NCI-H2107 treated with DMSO at 0.1 percent for 48 hours (cell line): ENCODE data around the gene ZNF518A.

Experiments
- DNase-seq: peaks from one replicate; lab custom pipeline; 2025; ENCODE audit not compliant: unreplicated experiment; lab: John Stamatoyannopoulos, UW

ZNF518A gene, protein sequence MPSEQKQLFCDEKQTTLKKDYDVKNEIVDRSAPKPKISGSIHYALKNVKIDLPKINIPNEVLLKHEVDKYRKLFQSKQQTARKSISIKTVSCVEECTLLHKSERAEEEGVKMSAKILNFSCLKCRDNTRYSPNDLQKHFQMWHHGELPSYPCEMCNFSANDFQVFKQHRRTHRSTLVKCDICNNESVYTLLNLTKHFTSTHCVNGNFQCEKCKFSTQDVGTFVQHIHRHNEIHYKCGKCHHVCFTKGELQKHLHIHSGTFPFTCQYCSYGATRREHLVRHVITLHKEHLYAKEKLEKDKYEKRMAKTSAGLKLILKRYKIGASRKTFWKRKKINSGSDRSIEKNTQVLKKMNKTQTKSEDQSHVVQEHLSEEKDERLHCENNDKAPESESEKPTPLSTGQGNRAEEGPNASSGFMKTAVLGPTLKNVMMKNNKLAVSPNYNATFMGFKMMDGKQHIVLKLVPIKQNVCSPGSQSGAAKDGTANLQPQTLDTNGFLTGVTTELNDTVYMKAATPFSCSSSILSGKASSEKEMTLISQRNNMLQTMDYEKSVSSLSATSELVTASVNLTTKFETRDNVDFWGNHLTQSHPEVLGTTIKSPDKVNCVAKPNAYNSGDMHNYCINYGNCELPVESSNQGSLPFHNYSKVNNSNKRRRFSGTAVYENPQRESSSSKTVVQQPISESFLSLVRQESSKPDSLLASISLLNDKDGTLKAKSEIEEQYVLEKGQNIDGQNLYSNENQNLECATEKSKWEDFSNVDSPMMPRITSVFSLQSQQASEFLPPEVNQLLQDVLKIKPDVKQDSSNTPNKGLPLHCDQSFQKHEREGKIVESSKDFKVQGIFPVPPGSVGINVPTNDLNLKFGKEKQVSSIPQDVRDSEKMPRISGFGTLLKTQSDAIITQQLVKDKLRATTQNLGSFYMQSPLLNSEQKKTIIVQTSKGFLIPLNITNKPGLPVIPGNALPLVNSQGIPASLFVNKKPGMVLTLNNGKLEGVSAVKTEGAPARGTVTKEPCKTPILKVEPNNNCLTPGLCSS (N-terminal part only)

GRCh38 chr10:96129387-96130325, at the start of gene ZNF518A:
Gene ZNF518A, plus strand, starts transcription at chr10:96130297. Its CDS starts 26,026 bp downstream, at chr10:96156323.
- DNase-seq, result peak; percentile 64

- DNase-seq, result no peak
Observed at GRCh38 chr10:96082153-96082552, 47.9 kb upstream of the ZNF518A start.

DNA sequence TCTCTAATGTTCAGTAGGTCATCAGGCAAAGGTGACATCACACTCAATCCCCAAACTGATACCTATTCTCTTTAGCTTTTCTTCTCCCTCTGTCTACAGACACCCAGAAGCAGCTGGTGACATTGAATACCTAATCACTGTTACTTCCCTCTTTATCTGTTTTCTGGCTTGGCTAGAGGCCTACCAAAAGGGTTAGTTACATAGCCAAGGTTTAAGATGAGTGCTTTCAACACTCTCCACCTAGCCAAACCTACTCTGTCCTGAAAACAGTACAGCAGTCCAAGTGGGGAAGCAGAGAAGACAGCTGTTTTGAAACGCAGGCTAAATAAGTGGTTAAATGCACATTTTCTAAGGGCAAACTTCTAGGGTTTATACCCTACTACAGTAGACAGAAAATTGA, 47.3 kb upstream of the ZNF518A start:
- DNase-seq, result no peak

DNA sequence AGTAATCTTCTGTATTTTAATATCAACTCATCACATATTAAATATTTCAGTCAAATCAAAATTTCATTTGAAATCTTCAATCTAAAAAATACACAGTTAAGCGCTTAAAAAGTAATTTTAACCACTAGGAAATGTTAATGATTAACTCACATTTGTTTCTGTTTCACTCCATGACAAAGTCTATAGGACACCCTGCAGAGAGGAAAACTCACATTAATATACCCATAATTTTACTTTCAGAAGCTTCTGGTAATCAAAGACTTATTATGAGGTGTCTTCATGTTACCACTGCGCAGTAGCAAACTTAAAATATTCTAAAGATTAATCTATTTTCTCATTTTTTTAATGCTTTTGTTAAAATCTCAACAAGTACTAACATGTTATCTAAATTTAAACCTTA, 41.0 kb upstream of the ZNF518A start:
- no peak for DNase-seq

- peak; percentile 66 for DNase-seq
Observed at GRCh38 chr10:96089670-96090462, 40.2 kb upstream of the ZNF518A start.

- DNase-seq, result no peak
Observed at GRCh38 chr10:96090463-96090800, 39.7 kb upstream of the ZNF518A start.

- DNase-seq, result no peak
Observed at GRCh38 chr10:96092999-96093767, 36.9 kb upstream of the ZNF518A start.

GRCh38 chr10:96093948-96094347, 36.1 kb upstream of the ZNF518A start:
- DNase-seq, result no peak

- DNase-seq, result no peak
Observed at GRCh38 chr10:96096958-96097357, 33.1 kb upstream of the ZNF518A start.

DNA sequence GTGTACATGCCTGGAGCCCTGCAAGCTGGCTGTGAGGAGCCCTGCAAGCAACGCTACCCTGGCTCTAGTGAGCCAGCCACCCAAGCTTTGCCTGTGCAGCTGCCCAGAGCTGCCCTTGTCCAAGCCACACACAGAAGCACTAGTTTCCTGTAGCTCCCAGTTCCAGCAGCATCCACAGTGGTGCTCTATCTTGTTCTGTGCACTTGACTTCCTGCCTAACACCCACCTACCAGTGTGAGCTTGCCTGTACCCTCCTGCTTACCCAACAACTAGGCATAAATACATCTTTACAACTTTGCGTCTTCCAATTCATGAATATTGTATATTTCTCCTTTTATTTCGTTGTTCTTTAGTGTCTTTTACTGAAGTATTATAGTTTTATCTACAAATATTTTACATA, 32.2 kb upstream of the ZNF518A start:
- DNase-seq, result no peak

GRCh38 chr10:96107623-96108038, 22.5 kb upstream of the ZNF518A start:
- no peak for DNase-seq

DNA sequence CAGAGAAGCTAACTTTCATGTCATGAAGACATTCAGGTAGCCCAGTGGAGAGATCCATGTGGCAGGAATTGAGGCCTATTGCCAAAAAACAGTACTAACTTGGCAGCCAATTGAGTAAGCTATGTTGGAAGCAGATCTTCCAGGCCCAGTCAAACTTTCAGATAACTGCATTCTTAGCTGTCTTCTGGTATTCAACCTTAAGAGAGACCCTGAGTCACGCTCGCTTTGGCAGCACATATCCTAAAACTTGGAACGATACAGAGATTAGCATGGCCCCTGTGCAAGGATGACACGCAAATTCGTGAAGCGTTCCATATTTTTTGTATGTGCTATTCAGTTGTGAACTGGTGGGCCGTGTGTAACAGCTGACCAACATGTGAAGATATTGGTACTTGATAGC, 17.6 kb upstream of the ZNF518A start:
- no peak for DNase-seq

GRCh38 chr10:96118604-96119450, 11.3 kb upstream of the ZNF518A start:
- DNase-seq, result no peak

DNA sequence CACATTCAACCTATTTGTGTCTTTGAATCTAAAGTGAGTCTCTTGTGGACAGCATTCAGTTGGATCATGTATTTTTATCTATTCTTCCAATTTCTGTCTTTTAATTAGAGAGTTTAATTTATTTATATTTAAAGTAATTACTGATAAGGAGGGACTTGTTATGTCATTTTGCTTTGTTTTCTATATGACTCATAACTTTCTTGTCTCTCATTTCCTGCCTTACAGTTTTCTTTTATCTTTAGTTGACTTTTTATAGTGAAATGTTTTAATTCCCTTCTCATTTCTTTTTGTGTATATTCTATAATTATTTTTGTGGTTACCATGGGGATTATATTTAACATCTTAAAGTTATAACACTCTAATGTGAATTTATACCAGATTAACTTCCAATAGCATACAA, 7.3 kb upstream of the ZNF518A start:
- DNase-seq, result no peak

DNA sequence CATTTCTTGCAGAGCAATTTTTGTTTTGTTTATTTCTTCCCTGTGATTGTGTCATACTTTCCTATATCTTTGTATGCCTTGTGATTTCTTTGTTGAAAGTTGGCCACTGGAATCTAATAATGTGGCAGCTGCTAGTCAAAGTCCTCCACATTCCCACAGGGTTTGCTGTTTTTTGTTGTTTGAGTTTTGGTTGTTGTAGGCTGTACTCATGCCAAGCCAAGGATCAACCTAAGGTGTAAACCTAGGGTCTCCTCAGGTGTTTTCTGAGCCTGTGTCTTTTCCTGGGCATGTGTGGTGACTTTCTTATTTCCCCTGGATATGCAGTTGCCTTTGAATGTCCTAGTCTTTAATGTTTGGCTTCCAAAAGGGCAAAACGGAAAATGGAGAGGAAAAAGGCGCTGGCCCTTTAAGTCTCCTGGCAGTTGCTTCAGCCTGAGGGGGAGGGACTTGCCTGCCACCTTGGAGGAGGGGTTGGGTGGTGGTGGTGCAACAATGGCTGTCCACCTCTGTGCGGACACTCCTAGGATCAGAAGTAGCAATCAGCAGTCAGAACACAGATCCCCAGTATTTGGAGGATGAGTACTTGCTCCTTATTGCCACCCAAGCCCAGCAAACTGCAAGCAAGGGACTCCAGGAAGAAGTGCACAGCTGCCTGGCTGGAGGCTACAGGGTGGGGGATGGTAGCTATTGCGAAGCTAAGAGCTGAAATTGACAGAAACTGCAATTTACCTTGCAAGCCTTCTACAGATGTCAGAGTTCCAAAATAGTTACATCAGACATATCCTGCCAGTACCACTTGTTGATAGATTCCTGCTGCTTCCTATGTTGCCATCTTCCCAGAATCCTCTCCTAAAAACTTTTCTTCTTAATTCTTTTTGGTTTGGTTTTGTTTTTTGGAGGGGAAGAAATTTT, 5.6 kb upstream of the ZNF518A start:
- no peak for DNase-seq

DNA sequence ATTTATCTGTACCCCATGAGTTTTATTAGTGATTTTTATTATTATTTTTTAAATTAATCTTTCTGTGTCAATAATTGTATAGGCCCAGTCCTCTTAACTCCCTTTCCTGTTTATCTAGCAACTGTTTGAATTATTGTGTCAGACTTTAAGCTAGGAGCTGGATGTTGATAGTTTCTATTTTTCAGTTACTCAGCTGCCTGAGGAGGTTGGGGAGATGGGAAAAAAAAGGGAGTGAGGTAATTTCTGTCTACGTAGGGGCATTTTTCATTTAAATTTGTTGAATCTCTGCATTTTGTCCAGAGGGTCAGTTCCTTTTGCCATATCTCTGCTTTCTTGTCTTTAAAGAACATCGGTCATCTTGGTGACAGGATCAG, 5.0 kb upstream of the ZNF518A start:
- DNase-seq, result no peak

GRCh38 chr10:96130326-96130995, 364 bp downstream of the ZNF518A start:
- no peak for DNase-seq
